Measurements from ENCODE around the gene GRIK4. TPM values are rescaled to one million over a fixed set of nuclear protein-coding genes. Genes with fewer than 3 reads are reported as not detected.
A peak's percentile ranks its signal among the peaks of the same experiment; 100 is the strongest.

The GRIK4 gene
- total and polyA plus RNA-seq, 2 experiments from 2014 or later: not detected

- Histone ChIP-seq H2AFZ (no peak overlapping the region), H3K79me2 (ENCODE audit: insufficient read depth) (no peaks in the 10 kb centered on the region), H3K27ac (no peak overlapping the region), H3K4me2 (ENCODE audit: unreplicated experiment) (no peak overlapping the region), H4K20me1 (ENCODE audit: insufficient read depth) (no peaks in the 10 kb centered on the region), H3K27me3 (replicated peaks; ENCODE audit: insufficient read depth) (0 out of 2 replicates have a peak, but pooled peaks cover 6% of the 10 kb centered on the region), H3K4me1 (ENCODE audit: insufficient read depth) (peaks cover 13% of the 10 kb centered on the region), H3K36me3 (ENCODE audit: low read depth) (no peaks in the 10 kb centered on the region), H3K4me3 (no peak overlapping the region), H3F3A (ENCODE audit: insufficient read depth) (peaks cover 17% of the 10 kb centered on the region; the same call in 1 of the 2 replicates), H3K9me3 (ENCODE audit: low read depth) (no peaks in the 10 kb centered on the region), H3K9ac (no peak overlapping the region), H3K9me2 (ENCODE audit: insufficient read depth) (no peaks in the 10 kb centered on the region)
- 38 to 58% methylated on average over 2 of the region's 2 CpGs for WGBS, 2 experiments (ENCODE audit: low coverage in 1 of 2, low lambda C conversion rate in 2 of 2, missing lambda C conversion rate in 2 of 2)
- TF ChIP-seq EZH2 (IDR thresholded peaks at IDR 0.05; ENCODE audit: insufficient read depth, poor library complexity, severe bottlenecking) (no peak), EZH2phosphoT487 (IDR thresholded peaks at IDR 0.05; ENCODE audit: insufficient read depth, low read depth) (no peak)
- in situ Hi-C loops (cut with MboI): no loop called here
- no peak for DNase-seq
Observed at GRCh38 chr11:120707663-120708062, 196.1 kb downstream of the GRIK4 start.

- in situ Hi-C loops (cut with MboI): no loop called here
- Histone ChIP-seq H3K9me3 (ENCODE audit: low read depth) (no peaks in the 10 kb centered on the region), H4K20me1 (ENCODE audit: insufficient read depth) (no peaks in the 10 kb centered on the region)
Observed at GRCh38 chr11:120708511-120709183, 197.1 kb downstream of the GRIK4 start.

GRCh38 chr11:120709808-120710207, 198.3 kb downstream of the GRIK4 start:
- no peaks in the 10 kb centered on the region for H3K9me2 ChIP-seq (ENCODE audit: insufficient read depth)
- in situ Hi-C loops (cut with MboI): no loop called here
- no peaks in the 10 kb centered on the region for H3K9me3 ChIP-seq (ENCODE audit: low read depth)
- H3K4me3 ChIP-seq: no peak overlapping the region
- no peak overlapping the region for H2AFZ ChIP-seq
- peaks cover 17% of the 10 kb centered on the region; the same call in 1 of the 2 replicates for H3F3A ChIP-seq (ENCODE audit: insufficient read depth)
- H3K36me3 ChIP-seq (ENCODE audit: low read depth): no peaks in the 10 kb centered on the region
- H3K4me1 ChIP-seq (ENCODE audit: insufficient read depth): peaks cover 13% of the 10 kb centered on the region
- no peak overlapping the region for H3K9ac ChIP-seq
- no peaks in the 10 kb centered on the region for H3K27me3 ChIP-seq (replicated peaks; ENCODE audit: insufficient read depth)
- 76 to 79% methylated on average over 10 of the region's 10 CpGs for WGBS, 2 experiments (ENCODE audit: low coverage in 1 of 2, low lambda C conversion rate in 2 of 2, missing lambda C conversion rate in 2 of 2)
- H3K27ac ChIP-seq: peak overlapping the region; percentile 49; the same call in 1 of the 2 replicates
- no peaks in the 10 kb centered on the region for H4K20me1 ChIP-seq (ENCODE audit: insufficient read depth)
- no peak overlapping the region for H3K4me2 ChIP-seq (ENCODE audit: unreplicated experiment)
- H3K79me2 ChIP-seq (ENCODE audit: insufficient read depth): no peaks in the 10 kb centered on the region
- DNase-seq: no peak
- TF ChIP-seq EZH2phosphoT487 (IDR thresholded peaks at IDR 0.05; ENCODE audit: insufficient read depth, low read depth) (no peak), EZH2 (IDR thresholded peaks at IDR 0.05; ENCODE audit: insufficient read depth, poor library complexity, severe bottlenecking) (no peak)

More at GRCh38 chr11:120708511-120709183, 197.1 kb downstream of the GRIK4 start:
- peaks cover 13% of the 10 kb centered on the region for H3K4me1 ChIP-seq (ENCODE audit: insufficient read depth)
- H3K9me2 ChIP-seq (ENCODE audit: insufficient read depth): no peaks in the 10 kb centered on the region
- no peak overlapping the region for H3K27ac ChIP-seq
- no peak overlapping the region for H3K4me2 ChIP-seq (ENCODE audit: unreplicated experiment)
- no peak for DNase-seq
- H3K4me3 ChIP-seq: no peak overlapping the region
- H3K36me3 ChIP-seq (ENCODE audit: low read depth): no peaks in the 10 kb centered on the region
- no peaks in the 10 kb centered on the region for H3K27me3 ChIP-seq (replicated peaks; ENCODE audit: insufficient read depth)
- no peaks in the 10 kb centered on the region for H3K79me2 ChIP-seq (ENCODE audit: insufficient read depth)
- 81 to 87% methylated on average over 11 of the region's 11 CpGs for WGBS, 2 experiments (ENCODE audit: low coverage in 1 of 2, low lambda C conversion rate in 2 of 2, missing lambda C conversion rate in 2 of 2)
- H3F3A ChIP-seq (ENCODE audit: insufficient read depth): peaks cover 17% of the 10 kb centered on the region; the same call in 1 of the 2 replicates
- no peak for TF ChIP-seq EZH2 (IDR thresholded peaks at IDR 0.05; ENCODE audit: insufficient read depth, poor library complexity, severe bottlenecking)
- no peak for TF ChIP-seq EZH2phosphoT487 (IDR thresholded peaks at IDR 0.05; ENCODE audit: insufficient read depth, low read depth)
- H3K9ac ChIP-seq: no peak overlapping the region
- no peak overlapping the region for H2AFZ ChIP-seq

- in situ Hi-C loops (cut with MboI): no loop called here
- H2AFZ ChIP-seq: no peak overlapping the region
- H3K27ac ChIP-seq: peak overlapping the region; percentile 49
- H3K4me3 ChIP-seq: no peak overlapping the region
- H4K20me1 ChIP-seq (ENCODE audit: insufficient read depth): no peaks in the 10 kb centered on the region
- no peaks in the 10 kb centered on the region for H3K79me2 ChIP-seq (ENCODE audit: insufficient read depth)
- peak overlapping the region; percentile 48; the same call in 1 of the 2 replicates for H3K9ac ChIP-seq
- TF ChIP-seq EZH2phosphoT487 (IDR thresholded peaks at IDR 0.05; ENCODE audit: insufficient read depth, low read depth) (no peak), EZH2 (IDR thresholded peaks at IDR 0.05; ENCODE audit: insufficient read depth, poor library complexity, severe bottlenecking) (no peak)
- H3F3A ChIP-seq (ENCODE audit: insufficient read depth): peaks cover 17% of the 10 kb centered on the region; the same call in 1 of the 2 replicates
- WGBS, 2 experiments (ENCODE audit: low coverage in 1 of 2, low lambda C conversion rate in 2 of 2, missing lambda C conversion rate in 2 of 2): 20 to 22% methylated on average over 13 of the region's 13 CpGs
- no peaks in the 10 kb centered on the region for H3K9me3 ChIP-seq (ENCODE audit: low read depth)
- peaks cover 13% of the 10 kb centered on the region for H3K4me1 ChIP-seq (ENCODE audit: insufficient read depth)
- peak; percentile 95 for DNase-seq
- peak overlapping the region; percentile 62 for H3K4me2 ChIP-seq (ENCODE audit: unreplicated experiment)
- no peaks in the 10 kb centered on the region for H3K27me3 ChIP-seq (replicated peaks; ENCODE audit: insufficient read depth)
- no peaks in the 10 kb centered on the region for H3K9me2 ChIP-seq (ENCODE audit: insufficient read depth)
- no peaks in the 10 kb centered on the region for H3K36me3 ChIP-seq (ENCODE audit: low read depth)
Observed at GRCh38 chr11:120710354-120711131, 199.0 kb downstream of the GRIK4 start.
